GM19351 (cell line): ENCODE measurements around the gene ZNF609.
A peak's percentile ranks its signal among the peaks of the same experiment; 100 is the strongest.
"Not testable (repeated sequence)": the region's sequence is repeated elsewhere in the genome, so short reads cannot be mapped to it uniquely, and the experiment has no call there.

Source experiments
- ATAC-seq: cut with Tn5 transposase; IDR thresholded peaks from one replicate; pipeline ENCODE4 v1.9.1; 2021; ENCODE audit warnings: mild to moderate bottlenecking, moderate library complexity; ENCODE audit not compliant: unreplicated experiment

ZNF609 gene

DNA sequence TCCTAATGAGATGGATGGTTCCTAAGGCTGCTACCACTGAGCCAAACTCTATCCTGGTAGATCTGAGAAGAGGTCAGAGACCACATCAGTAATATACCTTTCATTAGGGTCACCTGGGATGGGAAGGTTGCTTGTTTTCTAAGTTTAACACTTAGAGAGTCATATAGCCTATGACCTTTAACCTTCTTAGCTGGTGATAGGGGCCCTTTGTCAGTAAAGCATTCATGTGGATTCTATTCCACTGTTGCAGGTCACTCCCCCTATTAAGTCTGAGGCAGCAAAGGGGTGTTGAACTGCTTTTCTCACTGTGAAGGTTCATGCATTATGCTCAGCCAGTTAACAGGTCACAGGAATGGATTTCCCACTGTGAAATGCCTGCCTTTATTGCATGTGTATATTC lies 6.1 kb upstream of the ZNF609 start:
- ATAC-seq = no peak

DNA sequence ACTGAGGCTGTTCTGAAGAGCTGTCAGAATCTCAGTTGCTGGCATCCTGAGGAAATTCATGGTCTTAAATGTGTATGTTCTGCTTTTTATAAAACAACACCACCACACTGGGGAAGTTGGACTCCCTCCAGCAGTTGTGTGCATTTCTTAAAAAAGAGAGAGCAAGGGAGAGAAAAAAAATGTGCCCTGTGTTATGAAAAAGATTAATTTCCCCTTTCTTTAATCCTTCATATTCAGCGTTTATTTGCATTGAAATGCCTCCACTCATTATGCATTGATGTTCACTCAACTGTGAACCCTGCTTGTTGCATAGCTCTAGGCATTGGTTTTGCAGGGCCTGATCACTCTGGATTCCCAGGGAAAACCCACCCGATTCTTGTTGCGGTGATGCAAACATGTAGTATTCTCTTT lies 4.4 kb upstream of the ZNF609 start:
- no peak for ATAC-seq

DNA sequence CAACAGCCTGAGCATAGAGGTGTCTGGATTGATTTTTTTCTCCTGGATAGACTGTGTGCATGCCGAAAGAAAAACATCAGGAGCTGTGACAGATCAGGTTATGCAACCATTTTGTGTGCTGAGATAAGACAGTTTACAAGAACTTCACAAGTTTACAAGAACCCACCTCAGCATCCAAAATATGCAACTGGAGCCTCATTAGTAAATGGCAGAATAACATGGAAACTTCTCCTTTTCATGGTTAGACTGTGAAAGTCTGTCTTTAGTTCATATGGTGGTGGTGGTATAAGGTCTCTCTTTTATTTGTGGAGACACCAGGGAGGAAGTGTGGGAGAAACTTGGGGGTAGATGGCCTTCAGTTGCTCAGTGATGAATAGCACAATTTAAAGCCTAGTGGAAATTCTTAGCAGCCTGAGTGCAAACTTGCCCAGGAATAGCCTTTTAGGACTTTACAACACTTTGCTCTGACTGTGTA lies 3.7 kb upstream of the ZNF609 start:
- no peak for ATAC-seq

DNA sequence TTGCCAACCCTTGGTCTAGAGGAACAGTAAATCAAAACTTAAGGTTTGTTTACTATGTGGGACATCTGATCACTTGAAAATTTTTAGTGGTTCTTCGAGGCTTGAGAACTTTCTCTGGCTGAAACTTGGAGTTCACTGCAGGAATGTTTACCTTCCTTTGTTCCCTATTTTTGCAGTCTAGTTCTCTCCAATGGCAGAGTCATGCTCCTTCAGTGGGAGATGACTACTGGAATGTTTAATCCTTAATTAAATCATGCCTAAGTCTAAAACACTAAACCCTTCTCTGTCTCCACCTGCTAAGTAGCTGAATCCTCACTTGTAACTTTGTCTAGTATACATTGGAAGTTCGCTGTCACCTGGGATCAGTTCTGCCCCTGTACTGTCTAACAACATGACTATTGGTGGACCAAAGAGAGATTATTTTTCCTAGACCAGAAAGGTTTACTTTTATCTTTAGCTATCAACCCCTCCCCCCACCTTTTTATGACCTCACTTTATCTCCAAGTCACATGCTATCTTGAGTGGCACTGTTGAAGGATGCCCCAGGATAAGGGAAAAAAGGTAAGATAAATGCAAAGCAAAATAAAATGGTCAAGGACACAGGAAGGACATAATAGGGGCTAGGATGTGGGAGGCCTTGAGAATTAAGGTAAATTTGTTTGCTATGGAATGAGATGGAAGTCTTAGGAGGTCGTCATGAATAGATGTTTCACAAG lies 1.2 kb upstream of the ZNF609 start:
- ATAC-seq = no peak

DNA sequence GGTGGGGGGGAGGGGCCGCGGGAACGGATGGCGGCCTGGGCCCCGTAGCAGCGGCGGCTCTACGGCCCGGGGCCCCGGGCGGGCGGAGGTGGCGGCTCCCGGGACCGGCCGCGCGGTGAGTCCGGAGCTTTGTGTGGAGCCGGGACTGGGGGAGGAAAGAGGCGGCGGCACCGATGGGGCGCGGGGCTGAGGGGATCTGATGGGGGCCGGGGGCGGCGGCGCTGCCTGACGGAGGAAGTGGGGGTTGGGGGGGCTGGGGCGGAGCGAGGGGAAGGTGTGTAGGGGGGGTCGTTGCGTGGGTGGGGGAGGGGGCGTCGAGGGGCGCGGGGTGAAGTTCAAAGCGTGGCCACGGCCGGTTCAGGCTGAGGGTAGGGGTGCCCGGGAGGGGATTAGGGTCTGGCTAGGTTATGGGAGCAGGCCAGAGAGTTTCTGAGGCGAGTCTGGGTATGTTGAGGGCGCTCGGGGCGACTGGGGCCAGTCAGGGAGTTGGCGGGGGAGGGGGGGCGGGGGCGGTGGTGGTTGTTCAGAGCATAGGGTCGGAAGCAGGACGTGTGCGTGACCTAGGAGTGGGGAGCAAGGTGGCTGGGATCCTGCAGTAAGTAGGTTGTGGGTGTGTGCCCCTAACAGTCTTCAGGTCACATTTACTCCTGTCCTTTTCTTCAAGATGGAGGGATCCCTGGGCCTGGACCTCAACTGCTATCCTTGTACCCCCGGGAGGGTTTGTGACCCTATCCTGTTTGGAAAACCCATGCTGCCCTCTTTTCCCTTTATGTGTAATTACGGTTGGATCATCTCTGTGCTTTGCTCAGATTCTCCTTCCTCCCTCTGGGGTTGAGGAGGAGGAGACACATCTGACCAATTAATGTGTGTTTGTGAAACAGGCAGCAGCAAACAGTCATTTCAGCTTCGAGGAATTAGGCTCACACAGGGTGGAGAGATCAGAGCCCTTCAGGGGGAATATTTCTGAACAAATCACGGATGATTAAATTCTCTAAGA lies 644 bp downstream of the ZNF609 start:
- ATAC-seq = peak; percentile 43

DNA sequence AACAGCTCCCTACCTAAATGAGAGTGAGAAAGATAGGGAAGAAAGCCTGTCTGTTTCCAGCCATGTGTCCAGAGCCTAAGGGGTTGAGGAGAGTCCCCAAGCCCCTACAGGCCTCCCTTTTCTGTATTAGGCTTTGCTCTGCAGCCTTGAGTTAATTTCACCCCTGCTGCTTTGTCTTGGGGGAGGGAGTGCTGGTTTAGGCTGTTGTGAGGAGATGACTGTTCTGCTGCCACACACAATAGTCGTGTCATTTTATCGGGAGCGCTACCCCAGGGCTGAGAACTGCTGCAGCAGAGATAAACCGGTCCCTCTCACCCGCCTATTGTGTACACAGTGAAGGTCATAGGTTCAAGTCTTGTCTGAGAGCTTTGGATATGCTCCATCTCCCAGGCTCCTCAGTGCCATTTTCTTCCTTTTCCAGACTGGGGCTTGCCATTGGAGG lies 1.4 kb downstream of the ZNF609 start:
- peak; percentile 26 for ATAC-seq

DNA sequence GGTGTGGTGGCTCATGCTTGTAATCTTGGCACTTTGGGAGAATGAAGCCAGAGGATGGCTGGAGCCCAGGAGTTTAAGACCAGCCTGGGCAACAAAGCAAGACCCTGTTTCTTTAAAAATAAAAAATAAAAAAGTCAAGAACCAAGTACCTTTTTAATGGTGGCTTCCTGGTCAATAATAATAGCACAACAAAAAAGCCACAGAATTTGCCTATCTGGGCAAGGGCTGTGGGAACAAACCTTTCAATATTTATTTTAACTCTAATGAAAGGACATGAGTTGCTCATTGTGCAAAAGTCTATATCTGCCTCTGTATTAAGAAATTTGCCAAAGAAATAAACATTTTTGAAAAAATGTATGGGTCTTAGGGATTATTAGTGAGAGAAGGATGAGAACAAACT lies 2.1 kb downstream of the ZNF609 start:
- ATAC-seq = no peak

DNA sequence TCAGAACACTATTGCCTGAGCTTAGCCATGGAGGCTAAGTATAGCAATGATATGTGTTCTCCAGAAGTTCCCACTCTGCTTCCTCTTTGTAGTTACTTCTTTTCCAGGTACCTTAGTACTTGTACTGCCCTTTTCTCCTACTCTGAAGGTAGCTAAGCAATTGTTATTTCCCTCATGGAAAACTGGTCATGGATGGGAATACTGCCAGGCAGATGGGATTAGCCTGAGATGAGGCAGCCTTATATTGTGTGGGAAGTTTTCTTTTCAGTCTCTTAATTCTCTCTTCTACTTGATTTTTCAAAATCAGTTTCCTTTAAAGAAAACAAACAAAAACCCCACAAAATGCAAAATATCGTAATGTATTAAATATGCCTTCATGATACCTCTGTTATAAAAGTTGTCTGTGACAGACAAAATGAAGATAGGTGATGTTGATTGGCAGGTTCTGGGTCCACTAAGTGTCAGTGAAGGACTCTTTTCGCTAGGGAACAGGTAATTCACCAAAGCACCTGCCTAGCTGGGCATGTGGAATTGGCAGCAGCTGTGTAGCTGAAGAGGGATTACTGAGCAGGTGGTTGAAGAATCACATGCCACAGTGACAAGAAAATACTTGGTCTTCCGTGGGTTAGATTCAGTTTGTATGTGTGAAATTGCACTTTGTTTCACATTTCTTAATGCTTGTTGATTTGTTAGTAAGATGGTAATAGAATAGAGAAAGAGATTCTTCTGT lies 4.1 kb downstream of the ZNF609 start:
- no peak for ATAC-seq

DNA sequence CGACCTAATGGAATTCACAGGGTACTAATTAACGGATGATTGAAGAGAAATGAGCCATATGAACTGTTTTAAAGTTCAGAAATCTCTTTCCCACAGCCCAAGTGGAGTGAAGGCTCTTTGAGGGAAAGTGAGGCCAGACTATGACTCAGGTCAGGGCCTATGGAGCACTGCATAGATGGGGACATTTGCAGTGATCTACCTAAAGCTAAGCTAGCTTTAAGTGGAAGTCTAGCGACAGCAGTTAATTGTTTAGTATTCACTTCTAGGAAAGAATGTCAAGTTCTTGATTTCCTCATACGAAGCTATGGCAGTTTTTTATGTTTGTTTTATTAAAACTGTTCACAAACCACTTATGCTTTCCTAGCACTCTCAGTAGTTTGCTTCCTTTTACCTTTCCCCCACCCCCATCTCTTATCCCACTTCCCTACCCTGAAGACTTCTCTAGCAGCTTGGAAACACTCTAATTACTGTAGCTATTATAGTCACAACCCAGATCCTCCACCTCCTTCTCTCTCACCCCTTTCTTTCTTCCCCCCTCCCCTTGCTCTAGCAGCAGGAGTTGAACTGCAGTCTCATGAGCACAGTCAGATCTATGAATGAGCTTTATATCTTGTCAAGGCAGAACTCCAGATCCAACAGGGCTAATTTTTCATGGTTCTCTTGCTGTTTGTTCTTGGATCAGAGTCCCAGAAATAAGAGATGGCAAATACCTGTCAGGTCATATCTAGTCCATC lies 6.2 kb downstream of the ZNF609 start:
- ATAC-seq = no peak

DNA sequence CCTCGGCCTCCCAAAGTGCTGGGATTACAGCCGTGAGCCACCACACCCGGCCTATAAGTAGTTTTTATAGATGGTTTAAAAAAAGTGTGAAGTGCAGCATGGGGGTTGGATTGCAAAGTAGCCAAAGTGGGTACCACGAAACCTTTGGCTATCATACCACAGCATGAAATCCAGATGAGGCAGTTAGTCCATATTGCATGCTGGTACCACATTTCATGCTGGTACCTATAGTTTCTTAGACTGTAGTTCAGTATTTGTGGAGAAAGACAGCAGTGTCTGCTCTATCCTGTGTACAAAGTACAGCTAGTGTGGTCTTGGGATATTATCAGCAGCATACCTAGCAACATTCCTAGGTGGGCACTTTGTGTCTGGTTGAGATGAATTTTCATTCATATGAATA lies 11.8 kb downstream of the ZNF609 start:
- ATAC-seq = no peak

DNA sequence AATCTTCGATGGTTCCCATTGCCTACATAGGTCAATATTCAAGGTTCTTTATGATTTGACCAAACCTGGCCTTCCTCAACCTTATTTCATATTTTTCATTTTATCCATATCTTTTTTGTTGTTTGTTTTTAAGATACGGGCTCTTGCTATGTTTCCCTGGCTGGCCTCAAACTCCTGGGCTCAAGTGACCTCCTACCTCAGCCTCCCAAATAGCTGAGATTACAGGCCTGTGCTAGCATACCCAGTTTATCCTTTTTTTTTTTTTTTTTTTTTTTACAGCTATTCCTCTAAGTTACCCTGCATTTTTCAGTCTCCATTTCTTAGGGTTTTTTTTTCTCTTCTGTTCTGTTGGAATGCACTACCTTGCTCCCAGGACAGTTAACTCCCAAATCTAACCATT lies 14.5 kb downstream of the ZNF609 start:
- ATAC-seq = no peak

DNA sequence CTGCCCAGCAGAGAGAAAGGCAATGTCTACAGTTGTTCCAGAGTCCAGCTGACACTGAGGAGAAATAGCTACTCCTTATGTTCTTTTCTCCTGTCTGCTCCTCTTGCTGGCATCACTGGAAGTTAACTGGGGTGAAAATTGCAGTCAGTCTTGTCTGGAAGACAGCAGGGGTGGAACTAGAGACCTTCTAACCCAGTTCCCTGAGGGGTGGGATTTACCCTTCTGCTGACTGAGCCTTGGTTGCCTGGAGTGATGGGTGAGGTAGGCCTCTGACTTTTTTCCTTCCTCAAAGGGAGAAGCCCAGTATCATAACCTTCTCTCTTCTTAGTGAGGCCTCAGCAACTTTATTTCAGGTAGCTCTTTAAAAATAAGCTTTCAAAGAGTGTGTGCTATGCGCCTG lies 16.2 kb downstream of the ZNF609 start:
- ATAC-seq = no peak

DNA sequence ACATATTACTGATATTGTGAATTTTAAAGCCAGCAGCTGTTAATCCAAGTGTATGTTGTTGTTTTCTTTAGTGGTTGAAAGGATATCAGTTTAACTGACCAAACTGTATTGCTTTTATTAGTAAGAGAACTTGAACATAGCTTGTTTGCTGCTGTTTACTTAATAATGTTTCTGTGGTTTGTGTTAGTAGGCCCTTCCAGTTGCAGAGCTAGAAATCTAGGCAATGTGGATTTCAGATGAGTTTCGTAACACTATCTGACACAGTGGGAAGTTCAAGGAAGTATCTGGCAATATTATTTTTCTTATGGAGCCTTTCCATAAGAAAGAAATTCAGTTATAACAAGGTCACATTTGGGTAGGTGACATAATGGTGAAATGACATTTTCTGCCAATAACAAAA lies 18.5 kb downstream of the ZNF609 start:
- no peak for ATAC-seq

DNA sequence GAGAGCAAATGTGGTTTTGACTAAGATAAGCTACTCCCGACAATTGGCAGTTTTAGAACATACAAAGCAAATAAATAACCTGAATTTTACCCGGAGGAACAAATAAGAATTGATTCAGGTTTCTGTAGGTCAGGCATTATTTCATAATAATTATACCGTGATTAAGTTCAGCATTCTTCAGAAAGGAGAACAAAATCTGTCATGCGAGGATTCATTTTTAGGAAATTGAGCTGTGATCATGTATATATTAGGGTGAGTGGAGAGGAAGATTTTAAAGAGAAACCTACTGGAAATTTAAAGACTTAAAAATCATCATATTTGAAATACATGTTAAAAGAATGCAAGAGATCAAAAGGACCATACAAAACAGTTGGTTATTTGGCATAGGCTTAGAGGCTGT lies 20.5 kb downstream of the ZNF609 start:
- ATAC-seq = no peak

DNA sequence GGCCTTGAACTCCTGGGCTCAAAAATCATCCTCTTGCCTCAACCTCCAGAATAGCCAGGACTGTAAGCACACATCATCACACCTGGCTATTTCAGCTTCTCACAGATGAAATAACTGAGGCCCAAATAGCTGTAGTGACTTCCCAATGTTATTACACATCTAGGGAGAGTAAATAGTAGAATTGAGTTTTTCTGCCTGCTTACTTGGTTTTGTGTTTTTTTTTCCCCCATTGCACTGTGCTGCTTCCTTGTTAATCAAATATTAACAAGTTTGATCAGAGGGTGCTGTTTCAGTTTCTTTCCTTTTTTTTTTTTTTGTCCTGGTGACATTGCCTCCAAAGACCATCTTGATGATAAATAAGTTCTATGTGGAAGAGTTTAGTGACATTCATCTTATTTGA lies 23.4 kb downstream of the ZNF609 start:
- ATAC-seq = no peak

DNA sequence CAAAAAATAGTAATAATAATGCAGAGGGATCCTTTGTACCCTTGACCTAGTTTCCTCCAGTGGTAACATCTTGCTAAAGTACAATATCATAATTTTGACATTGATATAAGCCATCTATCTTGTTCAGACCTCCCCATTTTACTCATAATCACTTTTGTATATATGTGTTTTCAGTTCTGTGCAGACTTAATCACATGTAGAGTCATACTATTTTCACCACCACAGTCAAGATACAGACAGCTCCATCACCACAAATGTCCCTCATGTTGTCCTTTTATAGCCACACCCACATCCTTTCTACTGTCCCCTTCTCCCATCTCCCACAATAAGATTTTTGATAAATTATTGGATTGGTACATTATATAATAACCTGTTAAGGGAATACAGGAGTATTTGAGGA lies 25.4 kb downstream of the ZNF609 start:
- ATAC-seq = no peak

DNA sequence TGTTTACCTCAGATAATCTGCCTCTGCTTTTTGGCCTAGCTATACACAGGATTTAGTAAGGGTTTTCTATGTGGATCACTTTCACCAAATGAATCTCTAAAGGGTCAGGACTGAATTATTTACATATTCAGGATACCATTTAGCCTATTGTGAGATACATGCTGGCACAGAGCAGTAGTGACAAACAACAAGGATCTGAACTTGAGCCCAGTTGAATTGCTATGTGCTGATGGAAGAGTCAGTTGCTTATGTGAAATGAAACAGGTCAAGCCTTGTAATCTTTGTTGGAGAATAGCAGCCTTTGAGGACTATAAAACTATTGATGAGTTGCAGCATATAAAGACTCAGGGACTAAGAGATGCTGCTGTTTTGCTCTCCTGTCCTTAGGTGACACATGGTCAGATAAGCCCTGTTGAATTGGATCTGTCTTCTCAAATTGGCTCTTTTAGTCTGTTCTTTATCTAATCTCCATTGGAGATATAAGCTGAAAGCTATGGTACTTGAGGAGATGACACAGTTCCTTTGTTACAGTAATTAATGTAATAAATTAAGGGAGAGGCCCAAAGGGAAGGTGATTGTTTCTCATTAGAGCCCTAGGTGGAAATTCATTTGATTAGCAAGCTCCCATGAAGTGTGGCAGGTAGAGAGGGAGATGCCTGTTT lies 30.4 kb downstream of the ZNF609 start:
- no peak for ATAC-seq

DNA sequence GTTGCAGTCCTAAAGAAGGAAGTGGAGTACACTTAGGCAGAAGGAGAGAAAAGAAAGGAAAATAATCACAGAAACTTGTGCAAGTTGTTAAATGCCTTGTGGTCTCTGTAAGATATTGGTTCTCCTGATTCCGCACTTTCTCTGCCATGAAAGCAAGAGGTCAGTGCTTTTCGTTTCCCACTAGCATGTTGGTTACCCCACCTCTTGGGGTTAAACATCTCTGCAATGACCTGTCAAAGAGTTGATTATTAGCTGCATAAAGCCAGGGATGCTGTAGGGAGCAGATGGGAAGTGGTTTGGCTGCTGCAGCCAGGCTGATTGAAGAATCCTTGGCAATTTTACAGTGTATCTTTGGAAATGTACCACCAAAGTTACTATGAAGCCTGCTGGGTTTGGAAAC lies 33.3 kb downstream of the ZNF609 start:
- ATAC-seq = no peak

DNA sequence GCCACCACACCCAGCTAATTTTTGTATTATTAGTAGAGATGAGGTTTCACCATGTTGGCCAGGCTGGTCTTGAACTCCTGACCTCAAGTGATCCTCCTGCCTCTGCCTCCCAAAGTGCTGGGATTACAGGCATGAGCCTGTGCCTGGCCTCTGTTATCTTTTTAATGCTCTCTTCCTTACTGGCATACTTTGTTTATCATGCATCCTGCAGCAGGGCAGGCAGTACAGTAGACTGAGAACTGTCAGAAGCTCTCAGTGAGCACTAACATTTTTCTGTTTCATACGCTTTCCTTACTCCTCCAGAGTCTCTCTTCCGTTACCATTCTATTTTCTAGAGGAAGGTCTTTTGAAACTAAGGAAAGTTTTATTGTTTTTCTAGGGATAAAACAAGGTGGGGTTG lies 35.6 kb downstream of the ZNF609 start:
- ATAC-seq = not testable (repeated sequence)
